Heart left ventricle (tissue), 13 donors: ENCODE measurements around the gene PPP1R12B.

Source experiments
- POLR2A ChIP-seq, 2 donors: fragments of 450-650 bp; IDR thresholded peaks; one replicate each; pipeline ENCODE4 v1.6.1; 2017; ENCODE audit warnings: antibody characterized with exemption in 2 of 2, mild to moderate bottlenecking in 2 of 2, moderate library complexity in 2 of 2
- TF ChIP-seq, protein P1 (sequence below), 12 donors: fragments of 200-600 bp; sonication (generic) in 4 of 12; IDR thresholded peaks; one replicate each; pipeline versions ENCODE4 v1.5.0 to v1.8.0; 2018 to 2022; ENCODE audit warnings: antibody characterized with exemption in 12 of 12, mild to moderate bottlenecking in 5 of 12
- donor health status: ischemic (EF 13 %, LVEDD 7.1; RV severe dilation, severe dysfunction).
- donor health status: DM: no; HTN: yes; CAD: no.
- donor health status: DM: no; HTN: no; CAD: no.
- donor health status: ischemic (EF 25% LVEDD 6.9; RV normal size, moderate dysfunction).
- donor health status: ischemic (EF 25% LVEDD 5.7; RV mildly dilated, moderate dysfunction).
- donor health status: ischemic (EF 35%, LVEDD 5.7; RV mildly dilated, moderate dysfunction).
- donor health status: nonischemic (EF 11% LVEDD 7.7; RV severe dilation, severe dysfunction).
- donor health status: DM: yes; HTN: yes; CAD: no.
- donor health status: PGD.
- donor health status: ischemic (EF 29% LVEDD 5.4; RV normal size, mild dysfunction).
- donor health status: nonischemic (EF 23%, LVEDD 6.1; RV moderate dilation, normal function).

DNA sequence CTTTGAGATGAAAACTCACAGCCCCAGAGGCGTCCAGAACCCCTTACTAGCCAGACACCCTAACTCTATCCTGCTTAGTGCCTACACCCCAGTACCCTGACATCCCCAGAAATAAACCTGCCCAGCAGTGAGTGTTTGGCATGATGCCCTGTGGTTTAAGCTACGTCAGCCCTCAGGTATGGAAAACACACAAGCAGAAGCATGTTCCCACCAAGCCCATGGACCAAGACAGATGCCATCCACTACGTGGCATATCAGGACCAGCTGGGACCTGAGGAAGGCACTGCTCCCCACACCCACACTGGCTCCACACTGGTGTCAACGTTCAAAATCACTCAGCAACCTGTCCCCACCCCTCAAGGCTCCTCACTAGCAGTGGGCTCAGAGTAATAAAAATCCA, 245.3 kb downstream of the PPP1R12B start:
- TF ChIP-seq, protein P1, sequence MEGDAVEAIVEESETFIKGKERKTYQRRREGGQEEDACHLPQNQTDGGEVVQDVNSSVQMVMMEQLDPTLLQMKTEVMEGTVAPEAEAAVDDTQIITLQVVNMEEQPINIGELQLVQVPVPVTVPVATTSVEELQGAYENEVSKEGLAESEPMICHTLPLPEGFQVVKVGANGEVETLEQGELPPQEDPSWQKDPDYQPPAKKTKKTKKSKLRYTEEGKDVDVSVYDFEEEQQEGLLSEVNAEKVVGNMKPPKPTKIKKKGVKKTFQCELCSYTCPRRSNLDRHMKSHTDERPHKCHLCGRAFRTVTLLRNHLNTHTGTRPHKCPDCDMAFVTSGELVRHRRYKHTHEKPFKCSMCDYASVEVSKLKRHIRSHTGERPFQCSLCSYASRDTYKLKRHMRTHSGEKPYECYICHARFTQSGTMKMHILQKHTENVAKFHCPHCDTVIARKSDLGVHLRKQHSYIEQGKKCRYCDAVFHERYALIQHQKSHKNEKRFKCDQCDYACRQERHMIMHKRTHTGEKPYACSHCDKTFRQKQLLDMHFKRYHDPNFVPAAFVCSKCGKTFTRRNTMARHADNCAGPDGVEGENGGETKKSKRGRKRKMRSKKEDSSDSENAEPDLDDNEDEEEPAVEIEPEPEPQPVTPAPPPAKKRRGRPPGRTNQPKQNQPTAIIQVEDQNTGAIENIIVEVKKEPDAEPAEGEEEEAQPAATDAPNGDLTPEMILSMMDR (IDR thresholded peaks at IDR 0.05) = no peak
- no peak for TF ChIP-seq POLR2A (IDR thresholded peaks at IDR 0.05)
